Thyroid gland (tissue), 4 donors: Measurements from ENCODE around the gene DNAAF5.

Source experiments
- CTCF ChIP-seq, 6 experiments: fragments of 200-600 bp in 3 of 6; fragments of 450-650 bp in 3 of 6; sonication (generic) in 3 of 6; IDR thresholded peaks; one replicate each; pipeline ENCODE4 v1.5.1; 2016 to 2019; ENCODE audit warnings: antibody characterized with exemption in 6 of 6, mild to moderate bottlenecking in 2 of 6, inconsistent platforms in 1 of 6, moderate library complexity in 1 of 6
- POLR2A ChIP-seq, 2 donors: fragments of 450-650 bp; IDR thresholded peaks; one replicate each; pipeline ENCODE4 v1.6.1; 2017; ENCODE audit warnings: antibody characterized with exemption in 2 of 2, mild to moderate bottlenecking in 2 of 2, moderate library complexity in 1 of 2

GRCh38 chr7:706721-707120, 19.8 kb upstream of the DNAAF5 start:
- TF ChIP-seq CTCF (IDR thresholded peaks at IDR 0.05): no peak
- no peak for TF ChIP-seq POLR2A (IDR thresholded peaks at IDR 0.05)
